ENCODE results near the gene UBE2L3.

Gene UBE2L3

GRCh38 chr22:21657360-21658032 lies 90.0 kb downstream of the UBE2L3 start:
- TF ChIP-seq, protein P1, sequence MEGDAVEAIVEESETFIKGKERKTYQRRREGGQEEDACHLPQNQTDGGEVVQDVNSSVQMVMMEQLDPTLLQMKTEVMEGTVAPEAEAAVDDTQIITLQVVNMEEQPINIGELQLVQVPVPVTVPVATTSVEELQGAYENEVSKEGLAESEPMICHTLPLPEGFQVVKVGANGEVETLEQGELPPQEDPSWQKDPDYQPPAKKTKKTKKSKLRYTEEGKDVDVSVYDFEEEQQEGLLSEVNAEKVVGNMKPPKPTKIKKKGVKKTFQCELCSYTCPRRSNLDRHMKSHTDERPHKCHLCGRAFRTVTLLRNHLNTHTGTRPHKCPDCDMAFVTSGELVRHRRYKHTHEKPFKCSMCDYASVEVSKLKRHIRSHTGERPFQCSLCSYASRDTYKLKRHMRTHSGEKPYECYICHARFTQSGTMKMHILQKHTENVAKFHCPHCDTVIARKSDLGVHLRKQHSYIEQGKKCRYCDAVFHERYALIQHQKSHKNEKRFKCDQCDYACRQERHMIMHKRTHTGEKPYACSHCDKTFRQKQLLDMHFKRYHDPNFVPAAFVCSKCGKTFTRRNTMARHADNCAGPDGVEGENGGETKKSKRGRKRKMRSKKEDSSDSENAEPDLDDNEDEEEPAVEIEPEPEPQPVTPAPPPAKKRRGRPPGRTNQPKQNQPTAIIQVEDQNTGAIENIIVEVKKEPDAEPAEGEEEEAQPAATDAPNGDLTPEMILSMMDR (IDR thresholded peaks at IDR 0.05; ENCODE audit: low read depth, low read length) = no peak
- no peak for DNase-seq (ENCODE audit: extremely low read depth, low read depth)

- DNase-seq (ENCODE audit: extremely low read depth, low read depth) = no peak
- TF ChIP-seq, protein P1 (IDR thresholded peaks at IDR 0.05; ENCODE audit: low read depth, low read length) = no peak
Observed at GRCh38 chr22:21659864-21660525, 92.5 kb downstream of the UBE2L3 start.

GRCh38 chr22:21660904-21661303 lies 93.4 kb downstream of the UBE2L3 start:
- TF ChIP-seq, protein P1 (IDR thresholded peaks at IDR 0.05; ENCODE audit: low read depth, low read length) = no peak
- DNase-seq (ENCODE audit: extremely low read depth, low read depth) = no peak

DNA sequence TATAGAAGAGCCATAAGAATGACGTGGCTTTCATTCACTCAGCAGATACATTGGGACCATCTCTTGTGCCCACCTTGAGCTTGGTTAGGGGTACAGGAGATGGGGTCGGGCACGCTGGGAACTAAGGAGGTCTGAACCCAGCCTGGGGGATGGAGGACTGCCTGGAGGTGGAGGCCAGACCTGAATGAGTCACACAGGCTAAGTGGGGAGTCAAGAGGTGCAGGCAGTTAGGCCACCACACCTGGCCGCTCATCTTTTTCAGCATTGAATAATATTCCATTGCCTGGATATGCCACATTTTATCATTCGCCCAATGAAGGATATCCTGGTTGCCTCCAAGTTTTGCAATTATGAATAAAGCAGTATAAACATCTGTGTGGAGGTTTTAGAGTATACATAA lies 94.5 kb downstream of the UBE2L3 start:
- DNase-seq (ENCODE audit: extremely low read depth, low read depth) = no peak
- TF ChIP-seq, protein P1 (IDR thresholded peaks at IDR 0.05; ENCODE audit: low read depth, low read length) = no peak

GRCh38 chr22:21663738-21664137 lies 96.2 kb downstream of the UBE2L3 start:
- DNase-seq (ENCODE audit: extremely low read depth, low read depth) = no peak
- TF ChIP-seq, protein P1 (IDR thresholded peaks at IDR 0.05; ENCODE audit: low read depth, low read length) = no peak

- TF ChIP-seq, protein P1 (IDR thresholded peaks at IDR 0.05; ENCODE audit: low read depth, low read length) = no peak
- no peak for DNase-seq (ENCODE audit: extremely low read depth, low read depth)
Observed at GRCh38 chr22:21665047-21665851, 97.7 kb downstream of the UBE2L3 start.

DNA sequence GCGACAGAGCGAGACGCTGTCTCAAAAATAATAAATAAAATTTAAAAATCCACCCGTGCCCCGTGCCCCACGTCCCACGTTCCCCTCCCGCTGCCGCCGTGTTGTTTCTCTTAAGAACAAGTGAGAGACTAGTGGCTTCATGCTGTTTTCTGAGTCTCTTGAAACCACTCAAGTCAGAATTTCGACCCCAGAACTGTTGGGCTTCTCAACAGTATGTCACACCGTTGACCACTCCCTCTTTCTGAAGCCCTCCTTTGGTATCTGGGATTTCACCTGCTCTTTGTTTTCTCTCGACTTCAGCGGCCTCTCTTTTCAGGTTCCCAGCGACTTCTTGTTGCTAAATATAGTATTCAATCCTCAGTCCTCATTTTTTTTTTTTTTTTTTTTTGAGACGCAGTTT lies 99.3 kb downstream of the UBE2L3 start:
- DNase-seq (ENCODE audit: extremely low read depth, low read depth) = no peak
- TF ChIP-seq, protein P1 (IDR thresholded peaks at IDR 0.05; ENCODE audit: low read depth, low read length) = no peak

Measured in AG09319 (cell line).